SK-N-SH treated with all-trans-retinoic acid at 6 μM for 48 hours (cell line): ENCODE data around the gene PCBP3.

Experiments used
- ATAC-seq: fragments of 200-7000 bp; cut with Tn5 transposase; 3 replicates; pipeline ENCODE4 v1.9.1; 2020; ENCODE audit warnings: mild to moderate bottlenecking, moderate library complexity
- CSDC2 ChIP-seq: fragments of 250-450 bp; sonication (Bioruptor Pico); IDR thresholded peaks from 2 replicates; pipeline ENCODE4 v1.5.0; 2020; ENCODE audit warnings: mild to moderate bottlenecking, moderate library complexity
- ESRRG ChIP-seq: fragments of 250-450 bp; sonication (Bioruptor Pico); IDR thresholded peaks from 2 replicates; pipeline ENCODE4 v1.6.1; 2021; ENCODE audit warnings: mild to moderate bottlenecking
- GLIS3 ChIP-seq: fragments of 250-450 bp; sonication (Bioruptor Pico); IDR thresholded peaks from 2 replicates; pipeline ENCODE4 v1.5.0; 2020; ENCODE audit warnings: mild to moderate bottlenecking, moderate library complexity
- ISL1 ChIP-seq: fragments of 250-450 bp; sonication (Bioruptor Pico); IDR thresholded peaks from 2 replicates; pipeline ENCODE4 v2.1.2; 2022; ENCODE audit warnings: mild to moderate bottlenecking, moderate library complexity
- OSR1 ChIP-seq: fragments of 250-450 bp; sonication (Bioruptor Pico); IDR thresholded peaks from 2 replicates; pipeline ENCODE4 v1.8.0; 2022; ENCODE audit warnings: moderate library complexity, mild to moderate bottlenecking, inconsistent platforms
- PPARA ChIP-seq: fragments of 250-450 bp; sonication (Bioruptor Pico); IDR thresholded peaks from 2 replicates; pipeline ENCODE4 v1.5.0; 2020; ENCODE audit warnings: mild to moderate bottlenecking, borderline replicate concordance
- RARB ChIP-seq: fragments of 250-450 bp; sonication (Bioruptor Pico); IDR thresholded peaks from 2 replicates; pipeline ENCODE4 v1.8.0; 2021; ENCODE audit warnings: mild to moderate bottlenecking, moderate library complexity
- TCF4 ChIP-seq: fragments of 250-450 bp; sonication (Bioruptor Pico); IDR thresholded peaks from 2 replicates; pipeline ENCODE4 v1.8.0; 2021; ENCODE audit warnings: mild to moderate bottlenecking, moderate library complexity, borderline replicate concordance
- TOX ChIP-seq: fragments of 250-450 bp; sonication (Bioruptor Pico); IDR thresholded peaks from 2 replicates; pipeline ENCODE4 v1.8.0; 2021; ENCODE audit warnings: mild to moderate bottlenecking, moderate library complexity, borderline replicate concordance
- ZC3H10 ChIP-seq: fragments of 250-450 bp; sonication (Bioruptor Pico); IDR thresholded peaks from 2 replicates; pipeline ENCODE4 v1.5.1; 2021; ENCODE audit warnings: mild to moderate bottlenecking, moderate library complexity
- ZFP3 ChIP-seq: fragments of 250-450 bp; sonication (Bioruptor Pico); IDR thresholded peaks from 2 replicates; pipeline ENCODE4 v1.5.0; 2020; ENCODE audit warnings: mild to moderate bottlenecking, moderate library complexity
- ZFP30 ChIP-seq: fragments of 450-650 bp; formaldehyde crosslinking; IDR thresholded peaks from 2 replicates; pipeline ENCODE4 v1.5.0; 2022; ENCODE audit warnings: mild to moderate bottlenecking, moderate library complexity
- ZNF565 ChIP-seq: fragments of 450-650 bp; formaldehyde crosslinking; conservative IDR thresholded peaks from 2 replicates; pipeline ENCODE4 v1.5.0; 2020; ENCODE audit warnings: low read depth, mild to moderate bottlenecking, moderate library complexity
- ZNF70 ChIP-seq: fragments of 450-650 bp; formaldehyde crosslinking; IDR thresholded peaks from 2 replicates; pipeline ENCODE4 v1.5.0; 2020; ENCODE audit warnings: mild to moderate bottlenecking, moderate library complexity
- TF ChIP-seq, protein P1 (sequence below): fragments of 250-450 bp; sonication (Bioruptor Pico); IDR thresholded peaks from 2 replicates; pipeline ENCODE4 v1.8.0; 2020; ENCODE audit warnings: mild to moderate bottlenecking, moderate library complexity, borderline replicate concordance
- TF ChIP-seq, protein P2 (sequence below): fragments of 250-450 bp; sonication (Bioruptor Pico); IDR thresholded peaks from 2 replicates; pipeline ENCODE4 v1.8.0; 2021; ENCODE audit warnings: low read depth, mild to moderate bottlenecking, moderate library complexity, borderline replicate concordance
- TF ChIP-seq, protein P3 (sequence below): fragments of 250-450 bp; sonication (Bioruptor Pico); IDR thresholded peaks from 2 replicates; pipeline ENCODE4 v1.5.1; 2020; ENCODE audit warnings: low read depth, mild to moderate bottlenecking, moderate library complexity
- TF ChIP-seq, protein P4 (sequence below): fragments of 250-450 bp; sonication (Bioruptor Pico); IDR thresholded peaks from 2 replicates; pipeline ENCODE4 v1.5.0; 2020; ENCODE audit warnings: mild to moderate bottlenecking, moderate library complexity
- TF ChIP-seq, protein P5 (sequence below): fragments of 250-450 bp; sonication (Bioruptor Pico); IDR thresholded peaks from 2 replicates; pipeline ENCODE4 v1.5.1; 2021; ENCODE audit warnings: mild to moderate bottlenecking, moderate library complexity

The PCBP3 gene

DNA sequence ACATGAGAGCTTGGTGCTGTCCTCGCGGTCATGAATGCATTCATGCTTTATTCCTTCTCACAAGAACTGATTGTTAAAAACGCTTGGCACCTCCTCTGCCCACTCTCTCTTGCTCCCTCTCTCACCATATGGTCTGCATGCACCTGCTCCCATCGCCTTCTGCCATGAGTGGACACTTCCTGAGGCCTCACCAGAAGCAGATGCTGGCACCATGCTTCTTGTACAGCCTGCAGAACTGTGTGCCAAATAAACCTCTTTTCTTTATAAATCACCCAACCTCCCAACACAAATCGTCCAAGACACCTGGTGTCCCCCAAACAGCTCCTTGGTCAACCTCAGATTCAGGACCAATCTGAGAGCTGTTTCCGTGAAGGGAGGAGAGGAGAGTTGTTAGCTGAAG lies 43.3 kb upstream of the PCBP3 start:
- TF ChIP-seq ISL1 (CRISPR knock-in tag) = no peak
- no peak for TF ChIP-seq ZNF70 (CRISPR knock-in tag)
- TF ChIP-seq CSDC2 (CRISPR knock-in tag) = no peak
- TF ChIP-seq, protein P1, sequence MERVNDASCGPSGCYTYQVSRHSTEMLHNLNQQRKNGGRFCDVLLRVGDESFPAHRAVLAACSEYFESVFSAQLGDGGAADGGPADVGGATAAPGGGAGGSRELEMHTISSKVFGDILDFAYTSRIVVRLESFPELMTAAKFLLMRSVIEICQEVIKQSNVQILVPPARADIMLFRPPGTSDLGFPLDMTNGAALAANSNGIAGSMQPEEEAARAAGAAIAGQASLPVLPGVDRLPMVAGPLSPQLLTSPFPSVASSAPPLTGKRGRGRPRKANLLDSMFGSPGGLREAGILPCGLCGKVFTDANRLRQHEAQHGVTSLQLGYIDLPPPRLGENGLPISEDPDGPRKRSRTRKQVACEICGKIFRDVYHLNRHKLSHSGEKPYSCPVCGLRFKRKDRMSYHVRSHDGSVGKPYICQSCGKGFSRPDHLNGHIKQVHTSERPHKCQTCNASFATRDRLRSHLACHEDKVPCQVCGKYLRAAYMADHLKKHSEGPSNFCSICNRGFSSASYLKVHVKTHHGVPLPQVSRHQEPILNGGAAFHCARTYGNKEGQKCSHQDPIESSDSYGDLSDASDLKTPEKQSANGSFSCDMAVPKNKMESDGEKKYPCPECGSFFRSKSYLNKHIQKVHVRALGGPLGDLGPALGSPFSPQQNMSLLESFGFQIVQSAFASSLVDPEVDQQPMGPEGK = no peak
- TF ChIP-seq ZC3H10 (CRISPR knock-in tag) = no peak
- TF ChIP-seq TOX (CRISPR knock-in tag) = no peak
- no peak for TF ChIP-seq ZNF565 (CRISPR knock-in tag)
- TF ChIP-seq, protein P2, sequence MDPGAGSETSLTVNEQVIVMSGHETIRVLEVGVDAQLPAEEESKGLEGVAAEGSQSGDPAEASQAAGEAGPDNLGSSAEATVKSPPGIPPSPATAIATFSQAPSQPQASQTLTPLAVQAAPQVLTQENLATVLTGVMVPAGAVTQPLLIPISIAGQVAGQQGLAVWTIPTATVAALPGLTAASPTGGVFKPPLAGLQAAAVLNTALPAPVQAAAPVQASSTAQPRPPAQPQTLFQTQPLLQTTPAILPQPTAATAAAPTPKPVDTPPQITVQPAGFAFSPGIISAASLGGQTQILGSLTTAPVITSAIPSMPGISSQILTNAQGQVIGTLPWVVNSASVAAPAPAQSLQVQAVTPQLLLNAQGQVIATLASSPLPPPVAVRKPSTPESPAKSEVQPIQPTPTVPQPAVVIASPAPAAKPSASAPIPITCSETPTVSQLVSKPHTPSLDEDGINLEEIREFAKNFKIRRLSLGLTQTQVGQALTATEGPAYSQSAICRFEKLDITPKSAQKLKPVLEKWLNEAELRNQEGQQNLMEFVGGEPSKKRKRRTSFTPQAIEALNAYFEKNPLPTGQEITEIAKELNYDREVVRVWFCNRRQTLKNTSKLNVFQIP (CRISPR knock-in tag) = no peak
- TF ChIP-seq ZFP30 (CRISPR knock-in tag) = no peak
- TF ChIP-seq RARB (CRISPR knock-in tag) = no peak
- no peak for TF ChIP-seq OSR1 (CRISPR knock-in tag)
- TF ChIP-seq, protein P3, sequence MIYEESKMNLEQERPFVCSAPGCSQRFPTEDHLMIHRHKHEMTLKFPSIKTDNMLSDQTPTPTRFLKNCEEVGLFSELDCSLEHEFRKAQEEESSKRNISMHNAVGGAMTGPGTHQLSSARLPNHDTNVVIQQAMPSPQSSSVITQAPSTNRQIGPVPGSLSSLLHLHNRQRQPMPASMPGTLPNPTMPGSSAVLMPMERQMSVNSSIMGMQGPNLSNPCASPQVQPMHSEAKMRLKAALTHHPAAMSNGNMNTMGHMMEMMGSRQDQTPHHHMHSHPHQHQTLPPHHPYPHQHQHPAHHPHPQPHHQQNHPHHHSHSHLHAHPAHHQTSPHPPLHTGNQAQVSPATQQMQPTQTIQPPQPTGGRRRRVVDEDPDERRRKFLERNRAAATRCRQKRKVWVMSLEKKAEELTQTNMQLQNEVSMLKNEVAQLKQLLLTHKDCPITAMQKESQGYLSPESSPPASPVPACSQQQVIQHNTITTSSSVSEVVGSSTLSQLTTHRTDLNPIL (CRISPR knock-in tag) = no peak
- TF ChIP-seq, protein P4, sequence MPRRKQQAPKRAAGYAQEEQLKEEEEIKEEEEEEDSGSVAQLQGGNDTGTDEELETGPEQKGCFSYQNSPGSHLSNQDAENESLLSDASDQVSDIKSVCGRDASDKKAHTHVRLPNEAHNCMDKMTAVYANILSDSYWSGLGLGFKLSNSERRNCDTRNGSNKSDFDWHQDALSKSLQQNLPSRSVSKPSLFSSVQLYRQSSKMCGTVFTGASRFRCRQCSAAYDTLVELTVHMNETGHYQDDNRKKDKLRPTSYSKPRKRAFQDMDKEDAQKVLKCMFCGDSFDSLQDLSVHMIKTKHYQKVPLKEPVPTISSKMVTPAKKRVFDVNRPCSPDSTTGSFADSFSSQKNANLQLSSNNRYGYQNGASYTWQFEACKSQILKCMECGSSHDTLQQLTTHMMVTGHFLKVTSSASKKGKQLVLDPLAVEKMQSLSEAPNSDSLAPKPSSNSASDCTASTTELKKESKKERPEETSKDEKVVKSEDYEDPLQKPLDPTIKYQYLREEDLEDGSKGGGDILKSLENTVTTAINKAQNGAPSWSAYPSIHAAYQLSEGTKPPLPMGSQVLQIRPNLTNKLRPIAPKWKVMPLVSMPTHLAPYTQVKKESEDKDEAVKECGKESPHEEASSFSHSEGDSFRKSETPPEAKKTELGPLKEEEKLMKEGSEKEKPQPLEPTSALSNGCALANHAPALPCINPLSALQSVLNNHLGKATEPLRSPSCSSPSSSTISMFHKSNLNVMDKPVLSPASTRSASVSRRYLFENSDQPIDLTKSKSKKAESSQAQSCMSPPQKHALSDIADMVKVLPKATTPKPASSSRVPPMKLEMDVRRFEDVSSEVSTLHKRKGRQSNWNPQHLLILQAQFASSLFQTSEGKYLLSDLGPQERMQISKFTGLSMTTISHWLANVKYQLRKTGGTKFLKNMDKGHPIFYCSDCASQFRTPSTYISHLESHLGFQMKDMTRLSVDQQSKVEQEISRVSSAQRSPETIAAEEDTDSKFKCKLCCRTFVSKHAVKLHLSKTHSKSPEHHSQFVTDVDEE = no peak
- TF ChIP-seq TCF4 (CRISPR knock-in tag) = no peak
- no peak for ATAC-seq

DNA sequence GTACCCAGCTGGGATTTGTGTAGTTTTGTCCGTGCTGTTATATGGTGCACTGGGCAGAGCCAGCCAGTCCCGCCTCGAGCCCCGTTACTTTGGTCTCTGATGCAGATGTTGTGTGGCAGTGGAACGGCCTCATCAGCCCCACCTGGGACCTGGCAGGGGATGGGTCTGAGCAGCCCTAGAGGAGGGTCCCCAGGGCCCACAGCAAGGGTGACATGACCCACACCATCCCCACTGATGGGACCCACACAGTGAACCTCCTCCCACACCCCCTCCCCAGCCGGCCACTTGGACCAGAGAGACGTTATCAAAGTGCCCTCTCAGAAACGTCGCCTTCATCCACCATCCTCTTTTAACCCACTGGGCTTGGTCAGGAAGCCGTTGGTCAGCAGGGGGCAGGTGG lies 42.0 kb upstream of the PCBP3 start:
- TF ChIP-seq ESRRG (CRISPR knock-in tag) (no peak), PPARA (CRISPR knock-in tag) (no peak), ZFP3 (CRISPR knock-in tag) (no peak), ZNF70 (CRISPR knock-in tag) (no peak), ZNF565 (CRISPR knock-in tag) (no peak), GLIS3 (CRISPR knock-in tag) (no peak), CSDC2 (CRISPR knock-in tag) (no peak), ZFP30 (CRISPR knock-in tag) (no peak), ISL1 (CRISPR knock-in tag) (no peak)
- TF ChIP-seq, protein P2 (CRISPR knock-in tag) = no peak
- TF ChIP-seq, protein P5, sequence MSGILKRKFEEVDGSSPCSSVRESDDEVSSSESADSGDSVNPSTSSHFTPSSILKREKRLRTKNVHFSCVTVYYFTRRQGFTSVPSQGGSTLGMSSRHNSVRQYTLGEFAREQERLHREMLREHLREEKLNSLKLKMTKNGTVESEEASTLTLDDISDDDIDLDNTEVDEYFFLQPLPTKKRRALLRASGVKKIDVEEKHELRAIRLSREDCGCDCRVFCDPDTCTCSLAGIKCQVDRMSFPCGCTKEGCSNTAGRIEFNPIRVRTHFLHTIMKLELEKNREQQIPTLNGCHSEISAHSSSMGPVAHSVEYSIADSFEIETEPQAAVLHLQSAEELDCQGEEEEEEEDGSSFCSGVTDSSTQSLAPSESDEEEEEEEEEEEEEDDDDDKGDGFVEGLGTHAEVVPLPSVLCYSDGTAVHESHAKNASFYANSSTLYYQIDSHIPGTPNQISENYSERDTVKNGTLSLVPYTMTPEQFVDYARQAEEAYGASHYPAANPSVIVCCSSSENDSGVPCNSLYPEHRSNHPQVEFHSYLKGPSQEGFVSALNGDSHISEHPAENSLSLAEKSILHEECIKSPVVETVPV (CRISPR knock-in tag) = no peak
- ATAC-seq = no peak

DNA sequence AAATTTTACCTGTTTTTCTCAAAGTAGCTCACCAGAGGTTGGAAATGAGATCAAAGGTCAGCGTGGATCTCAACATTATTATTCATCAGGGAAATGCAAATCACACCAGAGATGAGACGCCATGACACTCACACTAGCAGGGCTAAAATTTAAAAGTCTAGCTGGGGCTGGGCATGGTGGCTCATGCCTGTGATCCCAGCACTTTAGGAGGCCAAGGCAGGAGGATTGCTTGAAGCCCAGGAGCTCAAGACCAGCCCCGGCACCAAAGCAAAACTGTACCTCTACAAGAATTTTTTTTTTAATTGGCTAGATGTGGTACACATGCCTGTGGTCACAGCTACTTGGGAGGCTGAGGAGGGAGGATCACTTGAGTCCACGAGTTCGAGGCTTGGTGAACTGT lies 41.4 kb upstream of the PCBP3 start:
- ATAC-seq = no peak
- TF ChIP-seq, protein P3 (CRISPR knock-in tag) = no peak
- TF ChIP-seq GLIS3 (CRISPR knock-in tag) = no peak
- TF ChIP-seq, protein P2 (CRISPR knock-in tag) = no peak
- no peak for TF ChIP-seq PPARA (CRISPR knock-in tag)
- TF ChIP-seq, protein P4 = no peak
- no peak for TF ChIP-seq ZNF565 (CRISPR knock-in tag)
- no peak for TF ChIP-seq RARB (CRISPR knock-in tag)
- TF ChIP-seq ZFP30 (CRISPR knock-in tag) = no peak
